IMR-90 (cell line): ENCODE data around the gene RPS26. TPM values are rescaled to one million over a fixed set of nuclear protein-coding genes. Genes with fewer than 3 reads are reported as not detected.

Experiments
- ATAC-seq: fragments of 200-7000 bp; cut with Tn5 transposase; 2 replicates; pipeline ENCODE4 v1.9.1; 2020; ENCODE audit warnings: low read depth, mild to moderate bottlenecking, moderate library complexity
- BruUV-seq: library from RNA; stranded (reverse); fragments of 400-500 nt; replicated peaks from 2 replicates; lab custom pipeline; 2021; lab: Mats Ljungman, UMichigan
- CTCF ChIA-PET: fragments of 300-600 bp; formaldehyde crosslinking; extraction: SDS; loops from one replicate; lab custom pipeline; 2021; ENCODE audit warnings: antibody characterized with exemption; lab: Yijun Ruan, JAX
- POLR2A ChIA-PET: fragments of 300-600 bp; sonication (Branson Sonifier 250); formaldehyde crosslinking; loops from one replicate; lab custom pipeline; 2022; ENCODE audit warnings: antibody characterized with exemption; ENCODE audit not compliant: unreplicated experiment; lab: Charles Lee
- DNase-seq: peaks from one replicate; pipeline ENCODE4 v3.0.0; 2013
- H2AFZ ChIP-seq: replicated peaks from 2 replicates; pipeline ENCODE3; 2013; ENCODE audit warnings: low read length, mild to moderate bottlenecking; ENCODE audit not compliant: poor library complexity
- H2AK5ac ChIP-seq: 2 replicates; pipeline ENCODE4 v1.6.1; 2013; ENCODE audit warnings: low read depth, low read length, inconsistent platforms
- H2AK9ac ChIP-seq: replicated peaks from 2 replicates; pipeline ENCODE3; 2013; ENCODE audit warnings: mild to moderate bottlenecking, low read depth, low read length, moderate library complexity; ENCODE audit not compliant: poor library complexity
- H2BK120ac ChIP-seq: 2 replicates; pipeline ENCODE4 v1.6.1; 2013; ENCODE audit warnings: low read depth, low read length, inconsistent platforms
- H2BK15ac ChIP-seq: 3 replicates; pipeline ENCODE4 v1.6.1; 2013; ENCODE audit warnings: low read depth, low read length, inconsistent platforms
- H2BK20ac ChIP-seq: 2 replicates; pipeline ENCODE4 v1.6.1; 2013; ENCODE audit warnings: low read depth, mild to moderate bottlenecking, inconsistent platforms, low read length, moderate library complexity
- H2BK5ac ChIP-seq: 2 replicates; pipeline ENCODE4 v1.6.1; 2013; ENCODE audit warnings: mild to moderate bottlenecking, low read depth, low read length, inconsistent platforms; ENCODE audit not compliant: poor library complexity, severe bottlenecking
- H3K14ac ChIP-seq: replicated peaks from 2 replicates; pipeline ENCODE4 v1.6.1; 2013; ENCODE audit warnings: low read depth, low read length, inconsistent platforms
- H3K18ac ChIP-seq: 2 replicates; pipeline ENCODE4 v1.6.1; 2013; ENCODE audit warnings: low read depth, low read length, control low read depth
- H3K23ac ChIP-seq: 2 replicates; pipeline ENCODE4 v1.6.1; 2013; ENCODE audit warnings: low read depth, low read length, inconsistent platforms
- H3K27ac ChIP-seq: 2 replicates; pipeline ENCODE4 v1.5.1; 2013; ENCODE audit warnings: mild to moderate bottlenecking, control low read depth, low read length; ENCODE audit not compliant: insufficient read depth
- H3K27me3 ChIP-seq: 2 replicates; pipeline ENCODE4 v1.6.1; 2013; ENCODE audit warnings: low read length; ENCODE audit not compliant: control insufficient read depth, insufficient read depth
- H3K36me3 ChIP-seq: 2 replicates; pipeline ENCODE4 v1.6.1; 2013; ENCODE audit warnings: low read length, mixed read lengths; ENCODE audit not compliant: control insufficient read depth, insufficient read depth
- H3K4ac ChIP-seq: 2 replicates; pipeline ENCODE4 v1.6.1; 2013; ENCODE audit warnings: low read depth, low read length, inconsistent platforms
- H3K4me1 ChIP-seq: 2 replicates; pipeline ENCODE4 v1.6.1; 2013; ENCODE audit warnings: low read length, mixed read lengths; ENCODE audit not compliant: control insufficient read depth, insufficient read depth
- H3K4me2 ChIP-seq: 2 replicates; pipeline ENCODE4 v1.6.1; 2013; ENCODE audit warnings: low read depth, mild to moderate bottlenecking, control low read depth, low read length, moderate library complexity
- H3K4me3 ChIP-seq: 2 replicates; pipeline ENCODE4 v1.5.1; 2013; ENCODE audit warnings: low read depth, mild to moderate bottlenecking, control low read depth, low read length, moderate library complexity; ENCODE audit not compliant: insufficient read depth
- H3K56ac ChIP-seq: 2 replicates; pipeline ENCODE4 v1.6.1; 2013; ENCODE audit warnings: low read length, inconsistent platforms; ENCODE audit not compliant: insufficient read depth; ENCODE audit errors: extremely low read depth
- H3K79me1 ChIP-seq, 2 experiments: 2 replicates each; pipeline ENCODE4 v1.6.1; 2013; ENCODE audit warnings: low read length in 2 of 2, inconsistent platforms in 1 of 2, low read depth in 1 of 2
- H3K9ac ChIP-seq: 2 replicates; pipeline ENCODE4 v1.6.1; 2013; ENCODE audit warnings: low read depth, low read length, control low read depth
- H3K9me1 ChIP-seq: 2 replicates; pipeline ENCODE4 v1.6.1; 2013; ENCODE audit warnings: low read length, inconsistent platforms; ENCODE audit not compliant: insufficient read depth
- H3K9me3 ChIP-seq: 2 replicates; pipeline ENCODE4 v1.6.1; 2013; ENCODE audit warnings: low read length; ENCODE audit not compliant: control insufficient read depth, insufficient read depth
- H4K20me1 ChIP-seq: 2 replicates; pipeline ENCODE4 v1.6.1; 2013; ENCODE audit warnings: low read length, inconsistent platforms; ENCODE audit not compliant: insufficient read depth
- H4K5ac ChIP-seq: 2 replicates; pipeline ENCODE4 v1.6.1; 2013; ENCODE audit warnings: mild to moderate bottlenecking, low read depth, low read length, control low read depth
- H4K8ac ChIP-seq, 2 experiments: 2 replicates each; pipeline ENCODE4 v1.6.1; 2013; ENCODE audit warnings: low read depth in 2 of 2, low read length in 2 of 2, control low read depth in 1 of 2, inconsistent platforms in 1 of 2
- H4K91ac ChIP-seq: 2 replicates; pipeline ENCODE4 v1.6.1; 2013; ENCODE audit warnings: low read depth, low read length, inconsistent platforms; ENCODE audit not compliant: insufficient read depth
- FOS ChIP-seq: fragments of 150-350 bp; IDR thresholded peaks from 2 replicates; pipeline ENCODE4 v1.6.1; 2016; ENCODE audit warnings: low read depth, low read length
- MAZ ChIP-seq: IDR thresholded peaks from 2 replicates; pipeline ENCODE4 v1.6.1; 2012; ENCODE audit warnings: low read depth, mild to moderate bottlenecking, low read length, improper control_type of control experiment, moderate library complexity, borderline replicate concordance
- RCOR1 ChIP-seq: IDR thresholded peaks from 2 replicates; pipeline ENCODE4 v1.6.1; 2012; ENCODE audit warnings: mild to moderate bottlenecking, low read length, improper control_type of control experiment; ENCODE audit not compliant: insufficient replicate concordance
- dilution Hi-C: fragments of 300-500 bp; cut with HindIII; formaldehyde crosslinking; loops from one replicate; pipeline ENCODE4 v1.14.3; 2018; ENCODE audit warnings: low sequenced_read_pairs; ENCODE audit not compliant: unreplicated experiment
- in situ Hi-C: fragments of 300-500 bp; cut with MboI; formaldehyde crosslinking; loops from 3 replicates; pipeline ENCODE4 v1.14.3; 2019; ENCODE audit warnings: low sequenced_read_pairs, inconsistent platforms, mixed read lengths
- intact Hi-C: fragments of 100-400 bp; cut with micrococcal nuclease; formaldehyde crosslinking; loops from 2 replicates; pipeline ENCODE4 v1.10.0; 2022
- polyA plus RNA-seq, 3 experiments: library from polyadenylated mRNA; depleted of rRNA; stranded (reverse); fragments of >200 nt; gene quantifications; 2 replicates each; pipeline ENCODE4 v1.2.3, GENCODE V29; 2012; ENCODE audit warnings: low replicate concordance in 1 of 3
- total RNA-seq: library from RNA; depleted of rRNA; stranded (reverse); fragments of >200 nt; gene quantifications from 2 replicates; pipeline ENCODE4 v1.2.3, GENCODE V29; 2012

The RPS26 gene
- total and polyA plus RNA-seq, 2 of the 4 experiments (the other 2 are of a cell fraction), result 307 to 1,824 TPM

DNA sequence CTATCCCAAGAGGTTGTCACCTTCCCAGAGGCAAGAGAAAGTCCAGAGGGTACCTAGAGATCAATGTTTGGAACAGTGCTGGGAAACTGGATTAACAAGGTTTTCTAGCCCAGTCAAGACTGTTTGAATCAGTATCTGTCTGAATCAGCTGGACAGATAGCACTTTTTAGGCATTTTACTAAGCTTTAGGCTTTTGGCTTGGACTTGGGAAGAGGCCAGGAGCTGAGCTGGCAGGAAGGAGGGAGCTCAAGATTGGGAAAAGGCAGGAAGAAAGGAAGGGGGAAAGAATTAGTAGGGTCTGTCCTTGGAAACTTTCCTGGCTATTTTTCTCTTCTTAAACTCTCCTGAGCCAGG lies 12.6 kb upstream of the RPS26 start:
- no peak overlapping the region for H2BK15ac ChIP-seq
- dilution Hi-C loops (no loop called here), in situ Hi-C loops (no loop called here), intact Hi-C loops (loop anchor here (1.0 kb wide), 3 partner anchors 8 to 290 kb away; partner anchors contain the start of gene IKZF4)
- no TSS peak for BruUV-seq
- H3K18ac ChIP-seq, result no peak overlapping the region
- H3K79me1 ChIP-seq, result no peaks in the 10 kb centered on the region; a peak in 1 of 4 replicates
- ATAC-seq, result peak; percentile 70
- H3K27ac ChIP-seq, result no peak overlapping the region
- H3K36me3 ChIP-seq, result peaks cover 39% of the 10 kb centered on the region
- TF ChIP-seq RCOR1, result no peak
- TF ChIP-seq MAZ, result no peak
- TF ChIP-seq FOS, result no peak
- H3K4me1 ChIP-seq, result peaks cover 2% of the 10 kb centered on the region; the same call in 1 of the 2 replicates
- no peaks in the 10 kb centered on the region for H4K20me1 ChIP-seq
- no peaks in the 10 kb centered on the region for H3K9me3 ChIP-seq
- H4K5ac ChIP-seq, result no peak overlapping the region
- no peak overlapping the region for H2BK120ac ChIP-seq
- H3K23ac ChIP-seq, result no peak overlapping the region
- H3K9ac ChIP-seq, result no peak overlapping the region
- ChIA-PET CTCF (interaction anchor here (0.6 to 1.6 kb wide), 10 partner anchors 8 to 292 kb away, joined by 3 to 11 read pairs (median 4); partner anchors contain the start of gene SUOX), POLR2A (no interaction called here)
- H2AK5ac ChIP-seq, result no peak overlapping the region
- no peak overlapping the region for H2AFZ ChIP-seq
- H2BK20ac ChIP-seq, result no peak overlapping the region
- peak overlapping the region; percentile 40 for H2AK9ac ChIP-seq
- no peaks in the 10 kb centered on the region for H3K9me1 ChIP-seq
- H2BK5ac ChIP-seq, result no peak overlapping the region
- no peak overlapping the region for H3K4ac ChIP-seq
- no peak overlapping the region for H3K14ac ChIP-seq
- H3K4me3 ChIP-seq, result no peak overlapping the region
- H3K4me2 ChIP-seq, result no peak overlapping the region
- no peaks in the 10 kb centered on the region for H3K27me3 ChIP-seq
- no peak overlapping the region for H4K8ac ChIP-seq
- no peak overlapping the region for H3K56ac ChIP-seq
- peak; percentile 67 for DNase-seq
- no peak overlapping the region for H4K91ac ChIP-seq
